Measurements from ENCODE around the gene CCNI.

- TF ChIP-seq CTCF (IDR thresholded peaks at IDR 0.05) (no peak), POLR2A (IDR thresholded peaks at IDR 0.05) (no peak)
These were observed 77.4 kb downstream of the CCNI start for GRCh38 chr4:76998251-76998901.
